Left colon (tissue), 2 donors: ENCODE data around the gene ITPK1. TPM values are rescaled to one million over a fixed set of nuclear protein-coding genes. Genes with fewer than 3 reads are reported as not detected.
A peak's percentile ranks its signal among the peaks of the same experiment; 100 is the strongest.

Source experiments
- ATAC-seq: fragments of 200-7000 bp; cut with Tn5 transposase; one replicate; pipeline ENCODE4 v1.9.1; 2020; ENCODE audit warnings: mild to moderate bottlenecking, moderate library complexity
- DNase-seq, 2 donors: peaks; one replicate each; pipeline ENCODE4 v3.0.0-alpha.2; 2020
- intact Hi-C, 2 donors: fragments of 100-400 bp; cut with DNase I in 1 of 2; cut with micrococcal nuclease in 1 of 2; formaldehyde crosslinking; loops; one replicate each; pipeline versions ENCODE4 v1.11.2 to v1.14.0; 2022; cut with DNase I, micrococcal nuclease
- total RNA-seq, 2 donors: library from RNA; stranded (reverse); fragmentation: NEBNext Ultra II Directional; extraction: Animal tissue kit (Norgen Biotek cat#: 25700); gene quantifications; one replicate each; pipeline ENCODE4 v1.2.1, GENCODE V29; 2021
- donor health status: DM: no; HTN: no; CAD: no.
- donor health status: DM: yes; HTN: yes; CAD: no.

The ITPK1 gene
- total RNA-seq, 2 donors from 2014 or later, result 138 to 142 TPM

DNA sequence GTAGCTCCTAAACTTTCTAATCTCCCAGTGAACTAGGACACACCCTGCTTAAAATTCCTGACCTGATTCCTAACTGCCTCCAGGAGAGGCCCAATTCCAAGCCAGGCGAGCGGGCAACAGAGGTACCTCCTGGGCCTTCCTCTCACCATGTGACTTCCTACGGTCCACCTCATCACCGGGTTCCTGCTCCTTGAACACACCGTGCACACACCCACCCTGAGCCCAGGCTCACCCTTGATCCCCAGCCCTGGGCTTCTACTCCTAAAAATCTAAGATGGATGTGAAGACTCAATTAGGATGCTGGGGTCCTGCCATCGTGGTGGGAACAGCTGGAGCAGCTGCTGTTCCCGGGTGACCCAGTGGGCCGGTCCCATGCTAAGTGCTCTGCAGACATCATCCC lies 124.2 kb downstream of the ITPK1 start:
- ATAC-seq, result no peak
- intact Hi-C loops, result no loop called here
- no peak for DNase-seq

DNA sequence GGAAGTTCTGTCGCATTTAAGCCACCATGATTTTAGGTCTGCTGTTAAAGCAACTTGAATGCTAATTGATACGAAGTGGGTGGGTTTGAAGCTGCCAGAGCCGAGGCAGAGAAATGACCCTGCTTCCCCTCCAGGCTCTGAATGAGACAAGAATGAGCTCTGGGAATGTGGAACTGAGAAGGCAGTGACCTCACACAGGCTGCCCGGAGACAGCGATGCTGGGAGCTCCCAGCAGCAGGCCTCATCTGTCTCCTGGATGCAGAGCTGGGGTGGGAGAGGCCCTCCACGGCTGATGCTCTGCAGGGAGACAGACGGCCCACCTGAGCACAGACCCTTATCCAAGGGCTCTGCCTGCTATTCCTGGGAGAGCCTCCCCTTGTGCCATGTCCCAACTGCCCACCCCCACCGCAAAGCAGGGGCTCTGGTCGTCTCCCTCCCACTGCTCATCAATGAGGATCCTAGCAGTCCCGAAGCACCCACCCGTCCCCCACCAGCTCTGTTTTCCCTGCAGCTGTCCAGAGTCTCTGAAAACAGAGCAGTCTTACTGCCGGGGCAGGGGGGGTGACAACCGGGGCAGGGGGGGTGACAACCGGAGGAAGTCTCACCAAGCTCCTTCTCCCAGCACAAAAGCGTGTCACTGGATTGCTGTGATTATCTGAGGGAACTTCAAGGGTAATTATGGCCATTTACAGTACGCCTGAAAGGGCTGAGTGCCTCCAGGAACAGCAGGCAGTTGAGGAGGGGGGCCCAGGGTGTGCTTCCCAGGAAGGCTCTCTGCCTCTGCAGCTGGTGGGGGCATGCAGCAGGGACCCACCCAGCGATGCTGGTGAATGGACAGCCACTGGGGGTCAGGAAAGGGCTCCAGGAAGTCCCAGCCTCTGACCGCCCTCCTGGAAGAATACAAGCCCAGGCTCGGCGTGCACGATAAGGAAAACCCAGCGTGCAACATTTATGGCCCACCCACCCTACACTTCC lies 125.0 kb downstream of the ITPK1 start:
- DNase-seq (no peak), ATAC-seq (no peak)
- intact Hi-C loops, result no loop called here

DNA sequence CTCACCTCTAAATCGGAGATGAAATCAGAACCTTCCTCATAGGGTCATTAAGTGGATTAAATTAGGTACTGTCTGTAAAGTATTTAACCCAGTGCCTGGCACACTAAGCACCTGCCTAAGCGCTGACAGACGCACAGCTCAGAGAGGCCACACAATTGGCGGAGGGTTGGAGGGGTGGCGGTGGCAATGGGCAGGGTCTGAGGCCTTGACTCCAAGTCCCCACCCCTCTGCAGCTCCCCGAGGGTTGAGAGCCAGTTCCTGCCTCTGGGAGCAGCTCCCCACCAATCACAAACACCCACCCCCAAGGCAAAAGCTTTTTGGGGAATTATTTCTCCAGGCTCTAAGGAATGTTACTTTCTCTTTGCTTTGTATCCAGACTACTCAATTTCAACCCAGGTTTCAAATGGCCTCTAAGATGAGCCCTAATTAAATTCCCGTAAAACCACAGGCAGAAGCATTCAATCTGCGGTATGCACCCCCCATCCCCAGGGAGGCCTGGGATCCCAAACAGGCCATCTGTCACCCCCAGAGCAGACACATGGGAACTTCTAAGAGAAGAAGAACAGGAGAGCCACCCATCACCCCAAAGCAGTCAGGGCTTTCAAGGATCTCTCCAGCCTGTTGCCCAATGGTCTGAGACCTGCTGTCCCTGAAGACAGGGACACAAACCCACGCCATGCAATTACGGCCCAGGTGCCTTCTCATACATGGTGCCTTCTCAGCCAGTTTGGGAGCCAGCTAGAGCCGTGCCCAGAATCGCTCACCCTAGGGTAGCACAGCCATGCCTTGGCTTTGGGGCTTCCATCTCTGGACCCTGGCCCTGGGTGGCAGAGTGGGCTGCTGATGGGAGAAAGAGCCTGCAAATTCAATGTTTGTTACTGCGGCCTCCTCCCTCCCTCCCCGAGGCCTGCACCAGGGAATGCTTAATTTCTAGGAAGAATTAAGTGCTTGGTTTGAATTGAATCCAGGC lies 126.7 kb downstream of the ITPK1 start:
- ATAC-seq (no peak), DNase-seq (no peak)
- intact Hi-C loops, result no loop called here

DNA sequence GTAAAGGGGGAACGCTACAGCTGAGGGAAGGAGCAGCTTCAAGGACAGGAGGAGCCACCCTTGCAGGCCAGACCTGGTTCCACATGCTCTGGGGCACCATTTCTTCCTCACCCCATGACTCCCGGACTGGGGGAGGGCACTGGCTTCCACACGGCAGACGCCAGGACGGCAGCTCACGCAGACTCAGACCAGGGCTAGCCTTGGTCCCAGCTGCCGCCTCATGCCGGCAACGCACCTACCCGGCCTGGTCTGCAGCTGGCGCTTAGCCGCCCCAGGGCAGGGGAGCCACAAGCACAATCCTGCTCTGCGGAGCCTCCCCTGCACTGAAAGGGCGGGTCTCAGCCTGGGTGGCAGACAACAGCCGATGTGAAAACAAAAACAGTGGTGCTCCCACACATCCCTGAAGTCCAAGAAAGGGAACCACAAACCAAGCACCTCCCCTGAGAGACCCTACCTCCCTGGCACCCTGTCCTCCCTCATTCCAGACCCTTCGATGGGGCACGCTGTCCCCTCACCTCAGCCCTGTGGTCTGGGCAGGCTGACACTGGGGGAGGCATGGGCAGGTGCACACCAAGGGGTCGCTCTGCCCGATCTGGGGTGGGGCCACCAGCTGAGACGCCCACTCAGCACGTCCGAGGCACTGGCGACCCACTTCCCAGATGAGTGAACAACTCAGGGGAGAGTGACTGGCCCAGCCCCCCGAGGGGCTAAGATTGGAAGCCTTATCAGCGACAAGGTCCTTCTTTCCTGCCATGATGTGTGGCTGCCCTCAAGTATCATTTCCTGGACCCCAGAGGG lies 127.8 kb downstream of the ITPK1 start:
- ATAC-seq (no peak), DNase-seq (no peak)
- intact Hi-C loops, result no loop called here

DNA sequence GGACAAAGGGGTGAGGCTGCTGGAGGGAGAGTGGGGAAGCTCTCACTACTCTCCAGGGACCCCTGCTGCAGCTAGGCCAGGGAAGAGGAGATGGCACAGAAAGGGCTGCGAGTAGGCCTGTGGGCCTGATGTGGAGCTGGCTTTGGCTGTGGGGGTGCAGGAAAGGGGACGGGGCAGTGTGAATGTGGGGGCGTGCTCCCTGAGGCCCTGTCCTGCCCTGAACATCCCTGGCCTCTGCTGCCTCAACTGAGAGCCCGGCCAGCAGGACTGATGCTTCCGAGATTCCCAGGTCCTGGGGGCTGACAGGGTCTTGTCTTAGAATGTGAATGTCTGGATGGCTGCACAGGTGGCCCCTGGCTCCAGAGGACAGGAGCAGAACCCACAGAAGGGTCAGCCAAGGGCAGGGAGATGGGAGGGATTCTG lies 128.6 kb downstream of the ITPK1 start:
- ATAC-seq, result no peak
- DNase-seq, result no peak
- intact Hi-C loops, result no loop called here

DNA sequence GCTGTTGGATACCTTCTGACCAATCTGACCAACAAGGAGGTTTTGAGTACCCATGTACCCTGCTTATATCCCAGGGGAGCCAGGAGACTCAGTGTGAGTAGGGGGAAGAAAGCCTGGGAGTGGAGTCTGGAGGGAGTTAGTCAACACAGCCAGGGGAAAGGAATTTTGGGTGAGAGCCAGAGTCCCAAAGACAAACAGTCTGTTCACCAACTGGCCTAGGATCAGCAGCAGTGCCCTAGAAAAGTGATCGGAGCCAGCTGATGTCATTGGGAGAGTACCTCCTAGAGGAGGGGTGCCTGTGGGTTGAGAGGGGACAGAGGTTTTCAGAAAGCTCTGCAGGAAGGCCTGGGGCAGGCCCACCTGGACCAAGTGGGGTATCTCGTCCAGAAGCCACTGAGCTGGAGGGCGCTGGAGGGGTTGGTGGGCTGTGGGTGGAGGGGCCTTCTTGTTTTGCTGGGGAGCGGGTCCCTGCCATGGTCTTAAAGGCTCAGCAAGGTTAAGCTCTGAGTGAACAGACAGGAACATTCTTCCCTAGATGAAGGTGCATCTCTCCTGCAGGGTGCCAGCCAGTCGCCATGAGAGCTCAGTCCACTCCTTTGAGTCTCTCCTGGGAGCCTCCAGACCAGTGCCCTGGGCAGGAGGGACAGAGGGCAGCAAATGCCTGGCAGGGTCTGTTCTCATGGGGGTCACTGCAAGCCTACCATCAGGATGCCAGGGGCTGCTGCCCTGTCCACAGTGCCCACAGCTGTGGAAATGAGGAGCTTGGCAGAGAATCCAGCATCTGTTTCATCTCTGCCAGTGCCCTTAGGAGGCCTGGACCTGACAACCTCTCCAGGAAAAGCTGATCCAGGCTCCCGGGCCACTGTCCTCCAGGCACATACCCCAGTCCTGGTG lies 129.2 kb downstream of the ITPK1 start:
- DNase-seq (no peak), ATAC-seq (peak; percentile 25)
- intact Hi-C loops, result no loop called here

DNA sequence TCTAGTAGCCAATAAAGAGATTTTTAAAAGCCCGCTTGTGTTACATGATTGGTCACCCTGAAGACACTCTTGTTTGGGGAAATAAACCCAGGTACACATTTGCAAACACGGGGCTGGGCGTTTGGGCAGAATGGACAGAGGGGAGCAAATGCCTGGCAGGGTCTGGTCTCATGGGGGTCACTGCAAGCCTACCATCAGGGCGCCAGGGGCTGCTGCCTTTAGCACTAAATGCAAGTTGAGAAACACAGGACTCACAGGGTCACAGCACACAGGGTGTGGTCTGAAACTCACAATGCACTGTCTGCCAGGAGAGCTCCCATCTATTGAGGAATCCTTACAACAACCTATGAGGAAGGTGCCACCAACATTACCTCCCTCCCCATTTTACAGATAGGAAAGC lies 130.2 kb downstream of the ITPK1 start:
- DNase-seq (no peak), ATAC-seq (no peak)
- intact Hi-C loops, result no loop called here

DNA sequence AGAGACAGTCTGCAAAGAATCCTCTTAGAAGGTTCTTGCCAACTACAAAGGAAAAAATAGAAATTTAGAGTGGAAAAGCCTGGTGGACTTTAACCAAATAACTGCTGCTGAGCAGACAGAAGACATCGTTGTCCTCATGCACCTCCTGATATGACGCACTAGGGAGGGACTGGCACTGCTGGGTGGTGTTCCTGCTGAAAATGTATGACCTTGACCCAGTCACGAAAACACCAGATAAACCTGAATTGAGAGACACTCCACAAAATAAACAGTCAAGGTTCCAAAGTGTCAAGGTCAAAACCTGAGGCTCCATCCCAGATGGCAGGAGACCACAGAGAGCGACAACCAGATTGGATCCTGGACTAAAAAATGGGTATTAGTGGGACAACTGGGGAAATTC lies 130.8 kb downstream of the ITPK1 start:
- intact Hi-C loops, result no loop called here
- DNase-seq, result no peak
- ATAC-seq, result no peak

DNA sequence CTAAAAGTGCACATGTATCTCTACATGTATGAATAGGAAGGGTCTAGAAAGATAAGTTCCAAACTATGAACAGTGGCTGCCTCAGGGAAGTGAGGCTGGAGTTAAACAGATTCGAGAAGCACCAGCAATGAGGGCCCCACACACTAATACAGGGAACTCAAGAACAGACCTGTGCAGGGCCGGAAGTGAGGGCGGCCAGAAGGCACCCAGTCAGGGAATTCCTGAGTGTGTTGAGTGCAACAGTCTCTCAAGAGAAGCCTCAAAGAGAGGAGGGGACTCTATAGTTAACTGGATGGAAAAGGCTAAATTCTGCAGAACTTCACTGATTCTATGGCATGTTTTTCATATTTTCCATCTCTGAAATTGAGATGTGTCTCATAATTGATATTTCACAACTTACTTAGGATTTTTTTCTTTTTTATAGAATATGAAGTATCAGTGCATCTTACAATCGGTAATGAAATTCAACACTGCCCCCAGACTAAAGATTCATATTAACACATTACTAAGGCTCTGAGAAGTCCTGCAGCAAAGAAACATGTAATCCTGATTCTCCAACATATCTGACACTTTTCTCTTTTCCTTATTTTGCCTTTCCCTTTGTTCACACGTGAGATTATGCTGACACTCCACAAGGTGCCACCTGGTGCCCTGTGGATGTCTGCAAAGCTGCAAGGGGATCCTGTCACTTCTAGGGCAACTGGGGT lies 131.5 kb downstream of the ITPK1 start:
- no peak for DNase-seq
- ATAC-seq, result no peak
- intact Hi-C loops, result no loop called here

DNA sequence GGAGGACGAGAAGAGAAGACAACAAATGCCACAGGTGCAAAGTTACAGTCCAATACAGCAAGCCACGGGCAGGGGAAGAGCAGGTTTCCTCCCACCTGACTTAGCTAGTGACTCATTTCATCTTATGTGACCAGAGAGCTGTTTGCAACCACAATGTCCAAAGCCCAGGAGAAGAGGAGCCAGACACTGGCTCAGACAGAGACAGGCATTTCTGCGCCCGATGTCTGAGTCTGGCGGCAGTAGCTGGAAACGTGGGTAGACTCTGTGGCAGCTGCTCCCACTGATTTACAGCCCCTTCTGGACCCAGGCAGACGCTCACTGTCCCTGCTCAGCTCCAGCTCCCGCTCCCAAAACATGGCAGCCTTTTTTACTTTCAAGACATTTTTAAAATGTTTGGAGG lies 132.8 kb downstream of the ITPK1 start:
- DNase-seq, result no peak
- intact Hi-C loops, result no loop called here
- ATAC-seq, result no peak

DNA sequence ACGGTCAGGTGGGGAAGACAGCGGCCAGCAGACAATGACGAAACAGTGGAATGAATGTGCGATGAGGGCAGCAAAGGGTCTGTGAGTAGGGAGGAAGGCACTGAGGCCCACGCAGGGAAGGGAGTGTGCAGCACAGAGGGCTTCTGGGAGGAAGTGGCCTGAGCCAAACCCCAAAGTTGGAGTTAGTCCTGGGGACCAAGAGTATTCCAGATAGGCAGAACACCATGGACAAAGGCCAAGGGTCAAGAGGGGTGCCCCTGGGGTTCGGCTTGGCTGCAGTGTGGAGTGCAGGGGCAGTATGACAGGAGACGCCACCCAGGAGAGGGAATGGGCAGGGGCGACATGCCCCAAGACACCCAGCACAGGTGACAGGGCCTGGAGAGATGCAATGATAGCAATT lies 134.0 kb downstream of the ITPK1 start:
- intact Hi-C loops, result no loop called here
- DNase-seq (no peak), ATAC-seq (no peak)

DNA sequence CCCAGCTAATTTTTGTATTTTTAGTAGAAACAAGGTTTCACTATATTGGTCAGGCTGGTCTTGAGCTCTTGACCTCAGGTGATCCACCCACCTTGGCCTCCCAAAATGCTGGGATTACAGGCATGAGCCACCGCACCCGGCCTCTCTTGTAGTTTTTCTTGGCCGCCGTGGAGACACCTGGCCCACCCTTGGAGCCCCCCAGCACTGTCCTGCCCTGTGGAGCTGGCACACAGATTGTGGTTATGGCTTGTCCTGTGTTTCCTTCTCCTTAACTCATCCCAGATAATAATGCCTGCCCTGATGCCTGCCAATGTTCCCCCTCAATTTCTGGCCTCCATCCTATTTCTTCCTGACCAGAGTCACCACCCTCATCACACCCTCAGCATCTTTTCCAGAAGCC lies 134.9 kb downstream of the ITPK1 start:
- ATAC-seq (no peak), DNase-seq (no peak)
- intact Hi-C loops, result no loop called here

DNA sequence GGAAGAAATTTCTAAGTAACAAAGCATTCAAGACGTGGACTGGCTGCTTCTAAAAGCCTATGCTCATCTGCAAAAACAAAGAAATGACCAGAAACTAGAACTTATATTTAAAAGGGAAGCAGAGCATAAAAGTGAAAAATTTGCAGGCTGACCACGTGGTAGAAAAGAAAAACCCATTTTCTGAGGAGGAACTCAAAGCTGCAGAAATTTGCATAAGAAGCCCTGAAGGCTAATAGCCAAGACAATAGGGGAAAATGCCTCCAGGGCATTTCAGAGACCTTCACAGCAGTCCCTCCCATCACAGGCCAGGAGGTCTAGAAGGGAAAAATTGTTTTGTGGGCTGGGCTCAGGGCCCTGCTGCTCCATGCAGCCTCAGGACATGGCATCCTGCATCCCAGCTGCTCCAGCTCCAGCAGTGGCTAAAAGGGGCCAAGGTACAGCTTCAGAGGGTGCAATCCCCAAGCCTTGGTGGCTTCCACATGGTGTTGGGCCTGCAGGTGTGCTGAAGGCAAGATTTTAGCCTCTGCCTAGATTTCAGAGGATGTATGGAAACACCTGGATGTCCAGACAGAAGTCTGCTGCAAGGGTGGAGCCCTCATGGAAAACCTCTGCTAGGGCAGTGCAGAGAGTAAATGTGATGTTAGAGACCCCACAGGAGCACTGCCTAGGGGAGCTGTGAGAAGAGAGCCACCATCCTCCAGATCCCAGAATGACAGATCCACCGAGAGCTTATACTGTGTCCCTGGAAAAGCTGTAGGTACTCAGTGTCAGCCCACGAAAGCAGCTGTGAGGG lies 137.3 kb downstream of the ITPK1 start:
- intact Hi-C loops, result no loop called here
- ATAC-seq (no peak), DNase-seq (no peak)

DNA sequence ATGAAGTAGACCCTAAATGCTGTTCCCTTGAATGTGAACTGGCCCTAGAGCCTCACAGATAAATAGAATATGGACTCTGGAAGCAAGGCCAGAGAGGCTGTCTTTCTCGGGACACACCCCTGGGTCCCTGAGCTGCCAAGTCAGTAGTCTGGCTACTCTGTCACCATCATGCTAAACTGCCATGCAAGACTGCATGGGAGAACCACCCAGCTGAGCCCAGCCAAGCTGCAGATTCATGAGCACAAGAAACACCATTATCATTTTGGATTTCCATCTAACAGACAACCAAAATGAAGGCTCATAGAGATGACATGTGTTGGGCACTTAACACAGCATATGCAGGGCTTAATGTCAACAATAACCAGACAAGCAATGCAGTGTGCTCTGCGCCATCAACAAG lies 139.5 kb downstream of the ITPK1 start:
- DNase-seq (no peak), ATAC-seq (no peak)

DNA sequence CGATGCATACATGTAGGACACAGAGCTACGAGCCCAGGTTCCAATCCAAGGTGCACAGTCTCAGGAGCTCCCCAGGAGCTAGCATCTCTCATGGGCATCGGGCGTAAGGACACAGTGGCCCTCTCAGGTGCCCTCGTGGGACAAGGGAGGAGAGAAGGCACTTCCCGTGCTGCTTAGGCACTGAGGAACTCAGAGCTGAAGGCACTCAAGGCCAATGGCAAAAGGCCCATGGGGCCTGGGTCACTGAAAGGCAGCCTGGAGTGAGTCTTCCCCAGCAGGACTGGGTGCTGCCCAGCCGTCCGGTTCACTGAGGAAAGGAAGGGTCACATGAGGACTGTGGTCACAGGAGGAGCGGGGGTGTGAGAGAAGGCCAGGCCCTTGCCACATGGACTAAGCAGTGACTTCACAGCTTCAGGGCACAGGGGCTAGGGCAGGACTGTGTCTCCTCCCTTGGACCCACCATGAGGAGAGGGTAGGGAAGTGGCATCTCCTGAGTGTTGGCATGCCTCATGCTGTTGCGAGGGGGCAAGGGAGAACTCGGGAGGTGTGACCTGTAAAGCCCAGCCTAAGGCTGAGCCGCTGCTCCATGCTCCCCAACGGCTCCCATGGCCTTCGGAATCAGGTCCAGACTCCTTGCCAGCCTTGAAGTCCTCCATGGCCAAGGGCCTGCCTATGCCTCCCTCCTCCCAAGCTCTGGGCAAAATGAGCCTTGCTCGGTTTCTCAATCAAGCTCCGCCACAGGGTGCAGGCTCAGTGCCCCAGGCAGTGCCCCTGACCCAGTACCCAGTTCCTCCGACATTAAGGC lies 141.0 kb downstream of the ITPK1 start:
- ATAC-seq, result no peak
- intact Hi-C loops, result no loop called here

More for the DNA sequence above, 139.5 kb downstream of the ITPK1 start:
- intact Hi-C loops, result no loop called here

More for the DNA sequence above, 141.0 kb downstream of the ITPK1 start:
- DNase-seq, result no peak
